SU-DHL-6 (cell line): ENCODE results near the gene TUFT1.
"Not testable (repeated sequence)": the region's sequence is repeated elsewhere in the genome, so short reads cannot be mapped to it uniquely, and the experiment has no call there.

Experiments used
- EZH2phosphoT487 ChIP-seq: fragments of 200-600 bp; sonication (generic), shearing (Covaris generic); conservative IDR thresholded peaks from 2 replicates; pipeline ENCODE4 v1.6.1; 2018; ENCODE audit warnings: mild to moderate bottlenecking, antibody characterized with exemption, low read length, moderate library complexity, mixed read lengths
- TF ChIP-seq, protein P1 (sequence below): fragments of 200-600 bp; sonication (generic); IDR thresholded peaks from one replicate; pipeline ENCODE4 v1.5.1; 2017; ENCODE audit warnings: antibody characterized with exemption, mild to moderate bottlenecking, low read length, moderate library complexity; ENCODE audit not compliant: insufficient read depth, poor library complexity, severe bottlenecking

DNA sequence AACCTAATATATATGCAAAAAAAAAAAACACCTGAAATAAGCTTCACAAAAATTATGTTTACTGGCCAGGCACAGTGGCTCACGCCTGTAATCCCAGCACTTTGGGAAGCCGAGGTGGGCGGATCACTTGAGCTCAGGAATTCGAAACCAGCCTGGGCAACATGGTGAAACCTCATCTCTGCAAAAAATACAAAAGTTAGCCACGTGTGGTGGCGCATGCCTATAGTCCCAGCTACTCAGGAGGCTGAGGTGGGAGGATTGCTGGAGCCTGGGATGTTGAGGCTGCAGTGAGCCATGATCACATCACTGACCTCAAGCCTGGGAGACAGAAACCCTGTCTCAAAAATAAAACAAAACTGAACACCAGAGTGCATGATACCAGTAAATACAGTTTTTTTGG is 78.9 kb downstream of the TUFT1 start:
- TF ChIP-seq, protein P1, sequence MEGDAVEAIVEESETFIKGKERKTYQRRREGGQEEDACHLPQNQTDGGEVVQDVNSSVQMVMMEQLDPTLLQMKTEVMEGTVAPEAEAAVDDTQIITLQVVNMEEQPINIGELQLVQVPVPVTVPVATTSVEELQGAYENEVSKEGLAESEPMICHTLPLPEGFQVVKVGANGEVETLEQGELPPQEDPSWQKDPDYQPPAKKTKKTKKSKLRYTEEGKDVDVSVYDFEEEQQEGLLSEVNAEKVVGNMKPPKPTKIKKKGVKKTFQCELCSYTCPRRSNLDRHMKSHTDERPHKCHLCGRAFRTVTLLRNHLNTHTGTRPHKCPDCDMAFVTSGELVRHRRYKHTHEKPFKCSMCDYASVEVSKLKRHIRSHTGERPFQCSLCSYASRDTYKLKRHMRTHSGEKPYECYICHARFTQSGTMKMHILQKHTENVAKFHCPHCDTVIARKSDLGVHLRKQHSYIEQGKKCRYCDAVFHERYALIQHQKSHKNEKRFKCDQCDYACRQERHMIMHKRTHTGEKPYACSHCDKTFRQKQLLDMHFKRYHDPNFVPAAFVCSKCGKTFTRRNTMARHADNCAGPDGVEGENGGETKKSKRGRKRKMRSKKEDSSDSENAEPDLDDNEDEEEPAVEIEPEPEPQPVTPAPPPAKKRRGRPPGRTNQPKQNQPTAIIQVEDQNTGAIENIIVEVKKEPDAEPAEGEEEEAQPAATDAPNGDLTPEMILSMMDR: not testable (repeated sequence)
- TF ChIP-seq EZH2phosphoT487: not testable (repeated sequence)
